Kidney epithelial cell (primary cell): ENCODE results near the gene CAMK2G. TPM values are rescaled to one million over a fixed set of nuclear protein-coding genes. Genes with fewer than 3 reads are reported as not detected.
"Not testable (repeated sequence)": the region's sequence is repeated elsewhere in the genome, so short reads cannot be mapped to it uniquely, and the experiment has no call there.

Experiments
- DNase-seq: peaks from one replicate; pipeline ENCODE4 v3.0.0-alpha.2; 2010; ENCODE audit warnings: low read depth
- H3K27me3 ChIP-seq: 2 replicates; pipeline ENCODE4 v1.6.0; 2011; ENCODE audit warnings: low read length; ENCODE audit not compliant: control insufficient read depth, insufficient read depth
- H3K36me3 ChIP-seq: 2 replicates; pipeline ENCODE4 v1.5.1; 2011; ENCODE audit warnings: low read length; ENCODE audit not compliant: control insufficient read depth, insufficient read depth
- H3K4me3 ChIP-seq: 2 replicates; pipeline ENCODE4 v1.5.1; 2011; ENCODE audit warnings: low read depth, mild to moderate bottlenecking, control low read depth, low read length
- total RNA-seq: library from RNA; depleted of rRNA; stranded (reverse); fragments of >200 nt; gene quantifications from 2 replicates; pipeline ENCODE4 v1.2.3, GENCODE V29; 2015
- TF ChIP-seq, protein P1 (sequence below): IDR thresholded peaks from 2 replicates; pipeline ENCODE4 v1.5.1; 2011; ENCODE audit warnings: mild to moderate bottlenecking, moderate library complexity, low read length, control low read depth, inconsistent platforms; ENCODE audit not compliant: insufficient read depth, poor library complexity, severe bottlenecking

CAMK2G gene
- total RNA-seq, 1 donor from 2014 or later, result 12.7 TPM

GRCh38 chr10:73793456-73793855 is 80.9 kb downstream of the CAMK2G start:
- TF ChIP-seq, protein P1, sequence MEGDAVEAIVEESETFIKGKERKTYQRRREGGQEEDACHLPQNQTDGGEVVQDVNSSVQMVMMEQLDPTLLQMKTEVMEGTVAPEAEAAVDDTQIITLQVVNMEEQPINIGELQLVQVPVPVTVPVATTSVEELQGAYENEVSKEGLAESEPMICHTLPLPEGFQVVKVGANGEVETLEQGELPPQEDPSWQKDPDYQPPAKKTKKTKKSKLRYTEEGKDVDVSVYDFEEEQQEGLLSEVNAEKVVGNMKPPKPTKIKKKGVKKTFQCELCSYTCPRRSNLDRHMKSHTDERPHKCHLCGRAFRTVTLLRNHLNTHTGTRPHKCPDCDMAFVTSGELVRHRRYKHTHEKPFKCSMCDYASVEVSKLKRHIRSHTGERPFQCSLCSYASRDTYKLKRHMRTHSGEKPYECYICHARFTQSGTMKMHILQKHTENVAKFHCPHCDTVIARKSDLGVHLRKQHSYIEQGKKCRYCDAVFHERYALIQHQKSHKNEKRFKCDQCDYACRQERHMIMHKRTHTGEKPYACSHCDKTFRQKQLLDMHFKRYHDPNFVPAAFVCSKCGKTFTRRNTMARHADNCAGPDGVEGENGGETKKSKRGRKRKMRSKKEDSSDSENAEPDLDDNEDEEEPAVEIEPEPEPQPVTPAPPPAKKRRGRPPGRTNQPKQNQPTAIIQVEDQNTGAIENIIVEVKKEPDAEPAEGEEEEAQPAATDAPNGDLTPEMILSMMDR, result no peak
- peaks cover 1% of the 10 kb centered on the region for H3K36me3 ChIP-seq
- H3K27me3 ChIP-seq, result no peaks in the 10 kb centered on the region
- H3K4me3 ChIP-seq, result no peak overlapping the region
- no peak for DNase-seq

DNA sequence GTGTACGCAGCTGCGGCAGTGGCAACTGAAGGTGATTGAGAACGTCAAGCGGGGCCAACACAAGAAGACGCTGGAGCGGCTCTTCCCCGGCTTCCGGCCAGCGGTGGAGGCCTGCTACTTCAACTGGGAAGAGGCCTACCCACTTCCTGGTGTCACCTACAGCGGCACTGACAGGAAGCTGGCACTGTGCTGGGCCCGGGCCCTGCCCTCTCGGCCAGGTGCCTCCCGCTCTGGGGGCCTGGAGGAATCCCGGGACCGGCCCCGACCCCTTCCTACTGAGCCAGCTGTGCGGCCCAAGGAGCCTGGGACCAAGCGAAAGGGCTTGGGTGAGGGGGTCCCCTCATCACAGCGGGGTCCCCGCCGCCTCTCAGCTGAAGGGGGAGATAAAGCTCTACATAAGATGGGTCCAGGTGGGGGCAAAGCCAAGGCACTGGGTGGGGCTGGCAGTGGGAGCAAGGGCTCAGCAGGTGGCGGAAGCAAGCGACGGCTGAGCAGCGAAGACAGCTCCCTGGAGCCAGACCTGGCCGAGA is 82.4 kb downstream of the CAMK2G start:
- no peak for DNase-seq
- no peak overlapping the region for H3K4me3 ChIP-seq
- peaks cover 1% of the 10 kb centered on the region for H3K36me3 ChIP-seq
- H3K27me3 ChIP-seq, result no peaks in the 10 kb centered on the region
- TF ChIP-seq, protein P1, result no peak

DNA sequence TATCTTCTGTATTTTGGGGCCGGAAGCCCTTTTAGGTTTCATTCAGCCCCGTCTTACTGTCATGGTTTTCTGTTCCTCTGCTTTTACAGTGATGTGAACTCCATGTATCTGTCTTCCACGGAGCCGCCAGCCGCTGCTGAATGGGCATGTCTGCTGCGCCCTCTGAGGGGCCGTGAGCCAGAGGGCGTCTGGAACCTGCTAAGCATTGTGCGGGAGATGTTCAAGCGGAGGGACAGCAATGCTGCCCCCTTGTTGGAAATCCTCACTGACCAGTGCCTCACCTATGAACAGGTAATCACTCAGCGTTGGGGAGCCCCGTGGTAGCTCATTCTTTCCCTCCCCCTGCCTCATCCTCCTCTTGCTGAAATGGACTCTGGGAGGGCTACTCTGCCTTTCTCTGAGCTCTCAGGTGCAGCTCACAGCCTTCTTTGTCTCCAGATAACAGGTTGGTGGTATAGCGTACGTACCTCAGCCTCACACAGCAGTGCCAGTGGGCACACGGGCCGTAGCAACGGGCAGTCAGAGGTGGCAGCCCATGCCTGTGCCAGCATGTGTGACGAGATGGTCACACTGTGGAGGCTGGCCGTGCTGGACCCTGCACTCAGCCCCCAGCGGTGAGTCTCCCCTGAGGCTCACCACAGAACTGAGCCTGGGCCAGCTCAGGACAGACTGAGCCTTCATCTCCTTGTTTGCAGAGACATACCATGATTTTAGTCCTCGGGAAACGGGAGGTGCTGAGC is 83.3 kb downstream of the CAMK2G start:
- DNase-seq, result no peak
- Histone ChIP-seq H3K4me3 (no peak overlapping the region), H3K27me3 (no peaks in the 10 kb centered on the region), H3K36me3 (peaks cover 1% of the 10 kb centered on the region)
- TF ChIP-seq, protein P1, result no peak

DNA sequence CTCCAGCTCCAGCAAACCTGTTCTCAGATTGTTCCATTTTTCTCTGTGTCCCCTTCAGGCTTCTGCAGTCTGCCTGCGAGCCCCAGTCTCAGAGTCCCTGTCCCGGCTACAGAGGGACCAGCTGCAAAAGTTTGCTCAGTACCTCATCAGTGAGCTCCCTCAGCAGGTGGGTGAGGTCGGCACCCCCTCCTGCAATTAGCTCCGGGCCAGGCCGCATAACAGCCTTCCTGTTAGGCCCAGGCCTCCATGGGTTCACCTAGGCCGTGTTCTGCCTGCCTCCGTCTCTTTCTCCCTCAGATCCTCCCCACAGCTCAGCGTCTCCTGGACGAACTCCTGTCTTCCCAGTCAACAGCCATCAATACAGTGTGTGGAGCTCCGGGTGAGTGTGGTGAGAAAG is 84.7 kb downstream of the CAMK2G start:
- TF ChIP-seq, protein P1, result no peak
- no peak overlapping the region for H3K4me3 ChIP-seq
- no peak for DNase-seq
- H3K27me3 ChIP-seq, result no peaks in the 10 kb centered on the region
- peaks cover 1% of the 10 kb centered on the region for H3K36me3 ChIP-seq

GRCh38 chr10:73788864-73789658 is 85.3 kb downstream of the CAMK2G start:
- no peak for DNase-seq
- Histone ChIP-seq H3K36me3 (peaks cover 1% of the 10 kb centered on the region), H3K4me3 (no peak overlapping the region), H3K27me3 (no peaks in the 10 kb centered on the region)
- TF ChIP-seq, protein P1, result no peak

- H3K4me3 ChIP-seq, H3K27me3 ChIP-seq, H3K36me3 ChIP-seq, DNase-seq: not testable (repeated sequence)
Measured at GRCh38 chr10:73787031-73787800, 87.1 kb downstream of the CAMK2G start.
